HepG2 (cell line): ENCODE results near the gene RPUSD4. TPM values are rescaled to one million over a fixed set of nuclear protein-coding genes. Genes with fewer than 3 reads are reported as not detected.

Experiments used
- CBX5 ChIP-seq: sonication (generic); formaldehyde crosslinking; IDR thresholded peaks from 2 replicates; pipeline ENCODE4 v1.4.0; 2020; ENCODE audit warnings: missing genetic modification reagents, borderline replicate concordance
- GFI1 ChIP-seq: sonication (generic); formaldehyde crosslinking; IDR thresholded peaks from 2 replicates; pipeline ENCODE4 v1.5.0; 2020; ENCODE audit warnings: missing genetic modification reagents, mild to moderate bottlenecking, borderline replicate concordance
- HMG20B ChIP-seq: conservative IDR thresholded peaks from 2 replicates; pipeline ENCODE4 v1.6.1; 2016; ENCODE audit warnings: missing genetic modification reagents, missing compliant biosample characterization
- KLF12 ChIP-seq: sonication (generic); formaldehyde crosslinking; IDR thresholded peaks from 2 replicates; pipeline ENCODE4 v1.4.0; 2020; ENCODE audit warnings: missing genetic modification reagents, borderline replicate concordance
- NCOA1 ChIP-seq: sonication (generic); formaldehyde crosslinking; IDR thresholded peaks from 2 replicates; pipeline ENCODE4 v1.9.0; 2021; ENCODE audit warnings: missing genetic modification reagents
- NFYB ChIP-seq: sonication (generic); formaldehyde crosslinking; IDR thresholded peaks from 2 replicates; pipeline ENCODE4 v1.4.0; 2020; ENCODE audit warnings: missing genetic modification reagents
- NFYC ChIP-seq: IDR thresholded peaks from 2 replicates; pipeline ENCODE4 v1.6.1; 2016; ENCODE audit warnings: missing genetic modification reagents, missing compliant biosample characterization
- NR1H2 ChIP-seq: sonication (generic); formaldehyde crosslinking; IDR thresholded peaks from 2 replicates; pipeline ENCODE4 v1.8.1; 2022; ENCODE audit warnings: low read depth, missing genetic modification reagents, borderline replicate concordance
- RARG ChIP-seq: sonication (generic); formaldehyde crosslinking; IDR thresholded peaks from 2 replicates; pipeline ENCODE4 v1.4.0; 2020; ENCODE audit warnings: low read depth, mild to moderate bottlenecking, missing genetic modification reagents
- TCF12 ChIP-seq, 2 experiments: fragments of 450-650 bp in 1 of 2; sonication (generic) in 1 of 2; formaldehyde crosslinking in 1 of 2; IDR thresholded peaks; 2 replicates each; pipeline versions ENCODE4 v1.6.1 to v1.8.0; 2017 to 2022; ENCODE audit warnings: antibody characterized with exemption in 1 of 2, mild to moderate bottlenecking in 1 of 2, missing genetic modification reagents in 1 of 2, moderate library complexity in 1 of 2
- TEAD2 ChIP-seq: sonication (generic); formaldehyde crosslinking; IDR thresholded peaks from 2 replicates; pipeline ENCODE4 v1.9.0; 2021; ENCODE audit warnings: missing genetic modification reagents
- ZKSCAN1 ChIP-seq: fragments of 150-350 bp; IDR thresholded peaks from 2 replicates; pipeline ENCODE4 v1.6.1; 2014; ENCODE audit warnings: low read length
- ZNF331 ChIP-seq: sonication (generic); formaldehyde crosslinking; IDR thresholded peaks from 2 replicates; pipeline ENCODE4 v1.4.0; 2020; ENCODE audit warnings: missing genetic modification reagents
- ZNF557 ChIP-seq: sonication (generic); formaldehyde crosslinking; IDR thresholded peaks from 2 replicates; pipeline ENCODE4 v1.4.0; 2020; ENCODE audit warnings: missing genetic modification reagents
- ZNF687 ChIP-seq: sonication (generic); formaldehyde crosslinking; IDR thresholded peaks from 2 replicates; pipeline ENCODE4 v1.5.1; 2020; ENCODE audit warnings: mild to moderate bottlenecking, missing genetic modification reagents, moderate library complexity
- ZNF776 ChIP-seq: sonication (generic); formaldehyde crosslinking; IDR thresholded peaks from 2 replicates; pipeline ENCODE4 v1.4.0; 2020; ENCODE audit warnings: mild to moderate bottlenecking, missing genetic modification reagents
- ZNF781 ChIP-seq: sonication (generic); formaldehyde crosslinking; IDR thresholded peaks from 2 replicates; pipeline ENCODE4 v1.5.1; 2020; ENCODE audit warnings: borderline replicate concordance, mild to moderate bottlenecking, missing genetic modification reagents; ENCODE audit errors: not compliant biosample characterization
- ZSCAN12 ChIP-seq: sonication (generic); formaldehyde crosslinking; IDR thresholded peaks from 2 replicates; pipeline ENCODE4 v1.9.0; 2021; ENCODE audit warnings: mild to moderate bottlenecking, missing genetic modification reagents
- polyA plus RNA-seq, 8 experiments: library from polyadenylated mRNA; depleted of rRNA in 3 of 8; stranded (reverse) in 7 of 8; unstranded in 1 of 8; fragments of >200 nt; fragmentation: Illumina TruSeq in 4 of 8; extraction: Trizol in 4 of 8; gene quantifications; 2 replicates each; pipeline versions ENCODE4 v1.2.1 to v1.2.3, GENCODE V29; 2011 to 2016; ENCODE audit warnings: low read depth in 4 of 8, missing spikeins in 1 of 8, mixed read lengths in 1 of 8; ENCODE audit not compliant: insufficient read depth in 1 of 8
- total RNA-seq, 5 experiments: library from RNA; depleted of rRNA; stranded (reverse); fragments of >200 nt; fragmentation: Illumina TruSeq; extraction: Trizol; gene quantifications; 2 replicates each; pipeline ENCODE4 v1.2.3, GENCODE V29; 2016; ENCODE audit warnings: low read depth in 1 of 5
- TF ChIP-seq, protein P1 (sequence below): sonication (generic); formaldehyde crosslinking; IDR thresholded peaks from 2 replicates; pipeline ENCODE4 v1.4.0; 2020; ENCODE audit warnings: missing genetic modification reagents
- TF ChIP-seq, protein P2 (sequence below): sonication (generic); formaldehyde crosslinking; conservative IDR thresholded peaks from 2 replicates; pipeline ENCODE4 v1.8.0; 2022; ENCODE audit warnings: missing genetic modification reagents

The RPUSD4 gene
- total and polyA plus RNA-seq, 2 of the 13 experiments (the other 11 are each of a cell fraction or from before 2014, with no cell fraction given) = 45.0 to 52.9 TPM

DNA sequence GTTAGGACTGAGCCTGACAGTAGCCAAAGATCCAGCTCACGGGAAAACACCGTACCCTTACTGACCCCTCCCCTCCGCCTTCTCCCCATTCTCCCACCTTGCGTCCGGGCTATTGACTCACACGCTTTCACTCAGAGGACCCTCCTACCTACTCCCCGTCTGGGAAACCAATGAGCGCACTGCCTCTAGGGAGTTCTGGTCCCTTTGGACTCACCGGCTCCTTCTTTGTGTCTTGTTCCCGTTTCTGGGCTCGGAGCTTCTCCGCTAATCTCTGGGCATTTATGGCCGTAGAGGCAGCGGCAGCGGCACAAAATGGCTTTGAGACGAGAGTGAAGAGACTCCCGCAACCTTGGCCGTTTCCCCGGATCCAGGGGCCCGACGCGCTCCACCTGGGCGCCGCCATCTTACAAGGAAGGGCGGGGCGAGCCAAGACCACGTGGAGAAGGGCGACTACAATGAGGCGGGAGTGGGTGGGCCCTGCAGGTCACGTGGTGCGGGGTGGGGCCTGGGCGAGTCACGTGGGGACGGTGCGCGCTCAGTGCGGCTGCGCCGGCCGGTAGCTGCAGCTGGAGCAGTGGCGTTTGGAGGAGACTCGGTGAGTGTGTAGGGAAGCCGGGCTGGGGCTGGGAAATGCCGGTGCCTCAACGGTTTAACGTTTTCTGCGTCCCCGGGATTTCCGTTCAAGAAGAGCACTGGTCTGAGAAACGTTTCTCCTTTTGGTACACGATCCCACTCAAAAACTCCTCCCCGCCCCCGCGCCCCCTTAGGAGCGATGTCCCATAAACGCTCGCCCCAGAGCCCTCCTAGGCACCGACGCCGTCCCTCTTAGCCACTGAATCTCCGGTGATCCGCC is at the start of gene RPUSD4, which contains the start of gene FAM118B (continued):
- TF ChIP-seq, protein P1, sequence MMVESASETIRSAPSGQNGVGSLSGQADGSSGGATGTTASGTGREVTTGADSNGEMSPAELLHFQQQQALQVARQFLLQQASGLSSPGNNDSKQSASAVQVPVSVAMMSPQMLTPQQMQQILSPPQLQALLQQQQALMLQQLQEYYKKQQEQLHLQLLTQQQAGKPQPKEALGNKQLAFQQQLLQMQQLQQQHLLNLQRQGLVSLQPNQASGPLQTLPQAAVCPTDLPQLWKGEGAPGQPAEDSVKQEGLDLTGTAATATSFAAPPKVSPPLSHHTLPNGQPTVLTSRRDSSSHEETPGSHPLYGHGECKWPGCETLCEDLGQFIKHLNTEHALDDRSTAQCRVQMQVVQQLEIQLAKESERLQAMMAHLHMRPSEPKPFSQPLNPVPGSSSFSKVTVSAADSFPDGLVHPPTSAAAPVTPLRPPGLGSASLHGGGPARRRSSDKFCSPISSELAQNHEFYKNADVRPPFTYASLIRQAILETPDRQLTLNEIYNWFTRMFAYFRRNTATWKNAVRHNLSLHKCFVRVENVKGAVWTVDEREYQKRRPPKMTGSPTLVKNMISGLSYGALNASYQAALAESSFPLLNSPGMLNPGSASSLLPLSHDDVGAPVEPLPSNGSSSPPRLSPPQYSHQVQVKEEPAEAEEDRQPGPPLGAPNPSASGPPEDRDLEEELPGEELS (CRISPR knock-in tag) = peak; percentile 7; the same call in 1 of the 2 replicates
- TF ChIP-seq CBX5 (CRISPR knock-in tag) (no peak; the same call in 1 of the 2 replicates), NCOA1 (peak; percentile 94), NFYB (peak; percentile 62), TCF12 (IDR thresholded peaks at IDR 0.05) (no peak), TCF12 (CRISPR knock-in tag; IDR thresholded peaks at IDR 0.05) (0 out of 2 replicates have a peak, but pooled peaks have one; percentile 45), RARG (no peak), ZNF557 (CRISPR knock-in tag) (peak; percentile 71; the same call in 1 of the 2 replicates), ZKSCAN1 (no peak), ZSCAN12 (CRISPR knock-in tag) (no peak), GFI1 (CRISPR knock-in tag) (peak; percentile 31; the same call in 1 of the 2 replicates), ZNF687 (CRISPR knock-in tag) (peak; percentile 94), NR1H2 (CRISPR knock-in tag) (no peak), TEAD2 (CRISPR knock-in tag) (no peak), HMG20B (no peak), NFYC (peak; percentile 52), ZNF781 (CRISPR knock-in tag) (peak; percentile 89), ZNF776 (CRISPR knock-in tag) (peak; percentile 67; the same call in 1 of the 2 replicates), KLF12 (peak; percentile 64; the same call in 1 of the 2 replicates), ZNF331 (CRISPR knock-in tag) (peak; percentile 59)
- TF ChIP-seq, protein P2, sequence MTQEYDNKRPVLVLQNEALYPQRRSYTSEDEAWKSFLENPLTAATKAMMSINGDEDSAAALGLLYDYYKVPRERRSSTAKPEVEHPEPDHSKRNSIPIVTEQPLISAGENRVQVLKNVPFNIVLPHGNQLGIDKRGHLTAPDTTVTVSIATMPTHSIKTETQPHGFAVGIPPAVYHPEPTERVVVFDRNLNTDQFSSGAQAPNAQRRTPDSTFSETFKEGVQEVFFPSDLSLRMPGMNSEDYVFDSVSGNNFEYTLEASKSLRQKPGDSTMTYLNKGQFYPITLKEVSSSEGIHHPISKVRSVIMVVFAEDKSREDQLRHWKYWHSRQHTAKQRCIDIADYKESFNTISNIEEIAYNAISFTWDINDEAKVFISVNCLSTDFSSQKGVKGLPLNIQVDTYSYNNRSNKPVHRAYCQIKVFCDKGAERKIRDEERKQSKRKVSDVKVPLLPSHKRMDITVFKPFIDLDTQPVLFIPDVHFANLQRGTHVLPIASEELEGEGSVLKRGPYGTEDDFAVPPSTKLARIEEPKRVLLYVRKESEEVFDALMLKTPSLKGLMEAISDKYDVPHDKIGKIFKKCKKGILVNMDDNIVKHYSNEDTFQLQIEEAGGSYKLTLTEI = no peak
